ENCODE results near the gene P2RX7. TPM values are rescaled to one million over a fixed set of nuclear protein-coding genes. Genes with fewer than 3 reads are reported as not detected.
A peak's percentile ranks its signal among the peaks of the same experiment; 100 is the strongest.

P2RX7 gene
- total and polyA plus RNA-seq, 7 donors: 0.07 to 1.3 (median 0.17) TPM

- TF ChIP-seq, protein P1, sequence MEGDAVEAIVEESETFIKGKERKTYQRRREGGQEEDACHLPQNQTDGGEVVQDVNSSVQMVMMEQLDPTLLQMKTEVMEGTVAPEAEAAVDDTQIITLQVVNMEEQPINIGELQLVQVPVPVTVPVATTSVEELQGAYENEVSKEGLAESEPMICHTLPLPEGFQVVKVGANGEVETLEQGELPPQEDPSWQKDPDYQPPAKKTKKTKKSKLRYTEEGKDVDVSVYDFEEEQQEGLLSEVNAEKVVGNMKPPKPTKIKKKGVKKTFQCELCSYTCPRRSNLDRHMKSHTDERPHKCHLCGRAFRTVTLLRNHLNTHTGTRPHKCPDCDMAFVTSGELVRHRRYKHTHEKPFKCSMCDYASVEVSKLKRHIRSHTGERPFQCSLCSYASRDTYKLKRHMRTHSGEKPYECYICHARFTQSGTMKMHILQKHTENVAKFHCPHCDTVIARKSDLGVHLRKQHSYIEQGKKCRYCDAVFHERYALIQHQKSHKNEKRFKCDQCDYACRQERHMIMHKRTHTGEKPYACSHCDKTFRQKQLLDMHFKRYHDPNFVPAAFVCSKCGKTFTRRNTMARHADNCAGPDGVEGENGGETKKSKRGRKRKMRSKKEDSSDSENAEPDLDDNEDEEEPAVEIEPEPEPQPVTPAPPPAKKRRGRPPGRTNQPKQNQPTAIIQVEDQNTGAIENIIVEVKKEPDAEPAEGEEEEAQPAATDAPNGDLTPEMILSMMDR (IDR thresholded peaks at IDR 0.05): no peak
- 21 to 30% (median 21%) methylated on average over 11 of the region's 11 CpGs for WGBS, 3 donors
- Histone ChIP-seq H3K9me3 (no peaks in the 10 kb centered on the region), H3K4me1 (peaks cover 6% of the 10 kb centered on the region), H3K27me3 (ENCODE audit: insufficient read depth in 3 of 3, low read length in 2 of 3) (no peaks in the 10 kb centered on the region), H3K36me3 (ENCODE audit: insufficient read depth in 1 of 2, low read depth in 1 of 2) (no peaks in the 10 kb centered on the region), H3K4me3 (peak overlapping the region; percentile 44), H3K27ac (no peak overlapping the region)
- peak; percentile 76 to 79 for DNase-seq
- ATAC-seq: peak; percentile 73 to 85 (median 77)
- intact Hi-C loops (cut with DNase I): no loop called here
Measured at GRCh38 chr12:121128908-121129810, 3.5 kb upstream of the P2RX7 start.

DNA sequence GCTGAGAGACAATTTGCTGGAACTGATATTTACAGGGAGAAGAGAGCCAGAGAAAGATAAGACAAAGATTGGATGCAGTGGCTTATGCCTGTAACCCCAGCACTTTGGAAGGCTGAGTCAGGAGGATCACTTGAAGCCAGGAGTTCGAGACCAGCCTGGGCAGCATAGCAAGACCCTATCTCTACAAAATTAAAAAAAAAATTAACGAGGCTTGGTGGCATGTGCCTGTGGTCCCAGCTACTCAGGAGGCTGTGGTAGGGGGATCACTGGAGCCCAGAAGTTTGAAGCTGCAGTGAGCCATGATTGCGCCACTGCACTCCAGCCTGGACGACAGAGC is 2.9 kb upstream of the P2RX7 start:
- H3K4me3 ChIP-seq: no peak overlapping the region
- H3K27ac ChIP-seq: no peak overlapping the region
- peaks cover 6% of the 10 kb centered on the region for H3K4me1 ChIP-seq
- no peaks in the 10 kb centered on the region for H3K27me3 ChIP-seq (ENCODE audit: insufficient read depth in 3 of 3, low read length in 2 of 3)
- intact Hi-C loops (cut with DNase I): no loop called here
- TF ChIP-seq, protein P1 (IDR thresholded peaks at IDR 0.05): no peak
- no peaks in the 10 kb centered on the region for H3K9me3 ChIP-seq
- H3K36me3 ChIP-seq (ENCODE audit: insufficient read depth in 1 of 2, low read depth in 1 of 2): no peaks in the 10 kb centered on the region
- 90 to 94% (median 94%) methylated on average over 4 of the region's 4 CpGs for WGBS, 3 donors
- DNase-seq: no peak
- ATAC-seq: no peak

GRCh38 chr12:121130866-121131373 is 1.8 kb upstream of the P2RX7 start:
- WGBS, 3 donors: 82 to 89% (median 86%) methylated on average over 6 of the region's 6 CpGs
- intact Hi-C loops (cut with DNase I): no loop called here
- Histone ChIP-seq H3K27ac (no peak overlapping the region), H3K36me3 (ENCODE audit: insufficient read depth in 1 of 2, low read depth in 1 of 2) (no peaks in the 10 kb centered on the region), H3K4me3 (no peak overlapping the region), H3K27me3 (ENCODE audit: insufficient read depth in 3 of 3, low read length in 2 of 3) (no peaks in the 10 kb centered on the region), H3K4me1 (peaks cover 6% of the 10 kb centered on the region), H3K9me3 (no peaks in the 10 kb centered on the region)
- no peak for DNase-seq
- no peak for ATAC-seq
- TF ChIP-seq, protein P1 (IDR thresholded peaks at IDR 0.05): no peak

DNA sequence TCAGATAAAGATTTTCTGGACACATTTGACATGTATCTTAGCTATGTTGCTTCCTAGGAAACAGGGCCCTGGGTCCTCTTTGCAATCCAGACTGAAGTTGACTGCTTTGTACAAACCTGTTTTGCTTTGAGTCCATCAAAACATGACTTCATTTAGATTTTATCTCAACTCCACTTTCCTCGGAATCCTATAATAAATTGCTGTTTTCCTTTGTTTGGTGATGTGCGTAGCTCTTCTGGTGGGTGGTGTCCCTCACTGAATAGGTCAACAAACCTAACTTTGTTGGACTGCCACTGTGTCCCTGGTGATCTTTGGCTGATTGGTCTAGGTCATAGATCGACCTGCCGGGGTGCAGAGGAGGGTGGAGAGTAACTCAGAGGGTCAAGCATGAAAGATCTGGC is 735 bp upstream of the P2RX7 start:
- Histone ChIP-seq H3K27me3 (ENCODE audit: insufficient read depth in 3 of 3, low read length in 2 of 3) (no peaks in the 10 kb centered on the region), H3K4me1 (peaks cover 6% of the 10 kb centered on the region), H3K4me3 (no peak overlapping the region), H3K9me3 (no peaks in the 10 kb centered on the region), H3K27ac (no peak overlapping the region), H3K36me3 (ENCODE audit: insufficient read depth in 1 of 2, low read depth in 1 of 2) (no peaks in the 10 kb centered on the region)
- TF ChIP-seq, protein P1 (IDR thresholded peaks at IDR 0.05): no peak
- intact Hi-C loops (cut with DNase I): no loop called here
- ATAC-seq: no peak
- 65 to 76% (median 66%) methylated on average over 4 of the region's 4 CpGs for WGBS, 3 donors
- DNase-seq: no peak
